HL-60 (cell line): ENCODE measurements around the gene VGLL2.

Experiments used
- DNase-seq, 2 experiments: peaks; one replicate each; pipeline ENCODE4 v3.0.0-alpha.2; 2010 to 2020; ENCODE audit warnings: low read depth in 1 of 2, low spot score in 1 of 2
- H3K27ac ChIP-seq: fragments of 250-450 bp; sonication (Bioruptor Pico); replicated peaks from 2 replicates; pipeline ENCODE4 v1.5.1; 2020; ENCODE audit warnings: mild to moderate bottlenecking, moderate library complexity
- H3K27me3 ChIP-seq: fragments of 250-450 bp; sonication (Bioruptor Pico); 2 replicates; pipeline ENCODE4 v1.5.1; 2021; ENCODE audit warnings: mild to moderate bottlenecking, moderate library complexity; ENCODE audit not compliant: insufficient read depth, poor library complexity, severe bottlenecking
- H3K4me3 ChIP-seq: replicated peaks from 2 replicates; pipeline ENCODE4 v1.5.1; 2011; ENCODE audit warnings: mild to moderate bottlenecking, control low read depth, low read length; ENCODE audit not compliant: insufficient read depth
- GABPA ChIP-seq: IDR thresholded peaks from 2 replicates; pipeline ENCODE4 v1.6.1; 2012; ENCODE audit warnings: low read depth
- POLR2AphosphoS5 ChIP-seq: IDR thresholded peaks from 2 replicates; pipeline ENCODE4 v1.6.1; 2012; ENCODE audit warnings: low read depth
- REST ChIP-seq: IDR thresholded peaks from 2 replicates; pipeline ENCODE4 v1.6.1; 2012; ENCODE audit warnings: low read depth; ENCODE audit not compliant: insufficient replicate concordance
- SPI1 ChIP-seq: IDR thresholded peaks from 2 replicates; pipeline ENCODE4 v1.6.1; 2012; ENCODE audit warnings: low read depth, mild to moderate bottlenecking, borderline replicate concordance
- TF ChIP-seq, protein P1 (sequence below): IDR thresholded peaks from one replicate; pipeline ENCODE4 v1.5.1; 2011; ENCODE audit warnings: low read length, control low read depth, inconsistent platforms; ENCODE audit not compliant: insufficient read depth

The VGLL2 gene

DNA sequence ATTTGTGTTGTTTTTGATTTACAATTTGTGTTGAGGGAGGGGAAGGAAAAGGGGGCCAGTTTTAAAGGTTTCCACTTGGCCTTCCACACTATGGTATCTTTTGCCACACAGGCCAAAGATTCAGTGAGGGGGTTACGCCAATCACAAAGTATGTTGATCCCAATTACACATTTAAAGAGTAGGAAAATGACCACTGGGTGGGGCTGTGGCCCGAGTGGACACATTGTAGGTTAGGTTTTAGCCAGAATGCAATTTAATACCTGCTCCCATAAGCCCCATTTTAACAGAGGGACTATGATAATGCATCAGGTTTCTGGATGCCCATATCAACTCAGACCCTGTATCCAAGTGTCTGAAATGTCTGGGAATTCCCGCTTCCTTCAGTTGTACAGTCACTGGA is 15.6 kb downstream of the VGLL2 start:
- DNase-seq: no peak

DNA sequence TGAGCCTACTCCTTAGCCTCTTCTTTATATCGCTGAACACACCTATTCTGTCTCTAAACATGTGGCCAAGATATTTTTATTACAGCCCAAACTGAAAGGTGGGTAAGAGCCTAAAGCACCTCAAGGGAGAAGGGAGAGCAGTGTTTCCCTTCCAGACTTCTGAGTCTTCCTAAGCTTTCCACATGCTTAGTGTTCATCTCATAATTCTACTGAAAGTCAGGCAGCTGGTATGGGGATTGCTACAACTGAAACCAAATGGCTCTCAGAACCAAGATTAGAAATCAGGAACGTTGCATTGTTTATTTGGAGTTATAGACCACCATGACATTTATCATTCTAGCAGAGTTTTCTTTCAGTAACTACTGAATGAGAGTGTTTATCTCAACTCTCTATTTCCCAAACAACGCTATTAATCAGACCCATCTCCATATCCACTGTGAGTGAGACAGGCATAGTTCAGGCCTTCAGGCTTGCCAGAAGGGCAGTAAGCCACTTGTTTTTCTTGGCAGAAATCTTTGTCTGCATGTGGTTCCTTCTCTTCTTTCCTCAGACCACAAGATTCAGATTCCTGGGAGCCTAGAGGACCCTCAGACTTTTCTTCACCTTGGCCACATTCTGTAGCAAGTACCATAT is 22.8 kb downstream of the VGLL2 start:
- Histone ChIP-seq H3K27ac (no peak overlapping the region), H3K4me3 (no peak overlapping the region), H3K27me3 (peaks cover 3% of the 10 kb centered on the region)
- DNase-seq: no peak
- no peak for TF ChIP-seq POLR2AphosphoS5
- TF ChIP-seq SPI1: no peak
- TF ChIP-seq, protein P1, sequence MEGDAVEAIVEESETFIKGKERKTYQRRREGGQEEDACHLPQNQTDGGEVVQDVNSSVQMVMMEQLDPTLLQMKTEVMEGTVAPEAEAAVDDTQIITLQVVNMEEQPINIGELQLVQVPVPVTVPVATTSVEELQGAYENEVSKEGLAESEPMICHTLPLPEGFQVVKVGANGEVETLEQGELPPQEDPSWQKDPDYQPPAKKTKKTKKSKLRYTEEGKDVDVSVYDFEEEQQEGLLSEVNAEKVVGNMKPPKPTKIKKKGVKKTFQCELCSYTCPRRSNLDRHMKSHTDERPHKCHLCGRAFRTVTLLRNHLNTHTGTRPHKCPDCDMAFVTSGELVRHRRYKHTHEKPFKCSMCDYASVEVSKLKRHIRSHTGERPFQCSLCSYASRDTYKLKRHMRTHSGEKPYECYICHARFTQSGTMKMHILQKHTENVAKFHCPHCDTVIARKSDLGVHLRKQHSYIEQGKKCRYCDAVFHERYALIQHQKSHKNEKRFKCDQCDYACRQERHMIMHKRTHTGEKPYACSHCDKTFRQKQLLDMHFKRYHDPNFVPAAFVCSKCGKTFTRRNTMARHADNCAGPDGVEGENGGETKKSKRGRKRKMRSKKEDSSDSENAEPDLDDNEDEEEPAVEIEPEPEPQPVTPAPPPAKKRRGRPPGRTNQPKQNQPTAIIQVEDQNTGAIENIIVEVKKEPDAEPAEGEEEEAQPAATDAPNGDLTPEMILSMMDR: no peak
- no peak for TF ChIP-seq GABPA
- TF ChIP-seq REST: no peak

More for the DNA sequence above, 15.6 kb downstream of the VGLL2 start:
- Histone ChIP-seq H3K4me3 (no peak overlapping the region), H3K27ac (no peak overlapping the region), H3K27me3 (peaks cover 21% of the 10 kb centered on the region)
- TF ChIP-seq, protein P1: no peak
- TF ChIP-seq POLR2AphosphoS5 (no peak), SPI1 (no peak), GABPA (no peak), REST (no peak)

DNA sequence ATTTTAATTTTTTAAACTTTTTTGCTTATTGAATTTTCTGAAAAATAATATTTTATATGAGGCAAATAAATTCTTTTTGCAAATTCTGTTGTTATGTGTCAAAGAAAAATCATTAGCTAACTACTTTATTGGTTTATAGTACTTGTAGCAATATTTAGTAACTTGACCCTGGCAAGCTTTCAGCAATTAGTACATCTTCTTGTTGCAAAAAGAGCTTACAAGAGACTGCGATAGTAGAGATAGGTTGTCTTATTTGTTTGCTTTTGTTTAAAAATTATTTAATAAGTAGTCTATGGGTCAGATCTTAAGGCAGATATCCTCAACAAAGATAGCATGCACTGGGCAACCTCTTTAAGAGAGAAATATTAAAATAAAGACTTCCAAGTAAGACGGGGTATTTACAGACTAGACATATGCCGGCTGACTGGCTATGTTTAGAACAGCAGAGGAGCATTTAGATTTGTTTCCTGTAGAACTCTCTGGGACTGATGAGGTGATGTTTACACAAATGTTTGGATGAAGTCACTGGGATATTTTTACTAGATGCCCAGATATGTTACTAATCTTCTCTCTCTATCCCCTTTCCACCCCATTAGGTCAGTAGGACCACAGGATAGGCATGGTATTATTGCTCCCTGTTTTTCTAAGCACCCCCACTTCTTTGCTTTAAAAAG is 25.0 kb downstream of the VGLL2 start:
- TF ChIP-seq GABPA (no peak), SPI1 (no peak), REST (no peak), POLR2AphosphoS5 (no peak)
- TF ChIP-seq, protein P1: no peak
- Histone ChIP-seq H3K27me3 (peaks cover 4% of the 10 kb centered on the region), H3K4me3 (no peak overlapping the region), H3K27ac (no peak overlapping the region)
- no peak for DNase-seq
